ENCODE measurements around the gene NHLRC1. TPM values are rescaled to one million over a fixed set of nuclear protein-coding genes. Genes with fewer than 3 reads are reported as not detected.

NHLRC1 gene
- total and polyA plus RNA-seq, 2 of the 8 experiments (the other 6 are each of a cell fraction or from before 2014, with no cell fraction given): 0.57 to 0.58 TPM

- no peak for TF ChIP-seq CHD7 (IDR thresholded peaks at IDR 0.05; ENCODE audit: insufficient replicate concordance, low read length)
- no peak for TF ChIP-seq SIRT6 (IDR thresholded peaks at IDR 0.05; ENCODE audit: low read length)
- no peak for TF ChIP-seq ASH2L (IDR thresholded peaks at IDR 0.05; ENCODE audit: low read length)
- no peak for TF ChIP-seq RXRA (IDR thresholded peaks at IDR 0.05; ENCODE audit: insufficient read depth, low read depth, low read length)
- TF ChIP-seq SUZ12 (IDR thresholded peaks at IDR 0.05; ENCODE audit: low read length): no peak
- no peak for TF ChIP-seq EGR1 (IDR thresholded peaks at IDR 0.05; ENCODE audit: borderline replicate concordance, low read depth, low read length)
- TF ChIP-seq GTF2F1 (IDR thresholded peaks at IDR 0.05; ENCODE audit: borderline replicate concordance, low read depth, low read length): no peak
- TF ChIP-seq POLR2AphosphoS5 (IDR thresholded peaks at IDR 0.05; ENCODE audit: low read depth, low read length): no peak
- TF ChIP-seq SIN3A (conservative IDR thresholded peaks at IDR 0.05 in 1 of 2, IDR thresholded peaks at IDR 0.05 in 1 of 2; ENCODE audit: low read depth in 1 of 2, low read length in 2 of 2): no peak
- no peak for TF ChIP-seq NANOG (IDR thresholded peaks at IDR 0.05; ENCODE audit: insufficient read depth, low read depth, low read length, poor library complexity, severe bottlenecking)
- no peak for TF ChIP-seq CHD1 (IDR thresholded peaks at IDR 0.05; ENCODE audit: low read depth, low read length)
Observed at GRCh38 chr6:18081025-18081668, 41.3 kb downstream of the NHLRC1 start (continued).
